ENCODE results near the gene ZNF429. TPM values are rescaled to one million over a fixed set of nuclear protein-coding genes. Genes with fewer than 3 reads are reported as not detected.
"Not testable (repeated sequence)": the region's sequence is repeated elsewhere in the genome, so short reads cannot be mapped to it uniquely, and the experiment has no call there.

The ZNF429 gene
- total RNA-seq, 1 experiment from 2014 or later: 8.0 TPM

DNA sequence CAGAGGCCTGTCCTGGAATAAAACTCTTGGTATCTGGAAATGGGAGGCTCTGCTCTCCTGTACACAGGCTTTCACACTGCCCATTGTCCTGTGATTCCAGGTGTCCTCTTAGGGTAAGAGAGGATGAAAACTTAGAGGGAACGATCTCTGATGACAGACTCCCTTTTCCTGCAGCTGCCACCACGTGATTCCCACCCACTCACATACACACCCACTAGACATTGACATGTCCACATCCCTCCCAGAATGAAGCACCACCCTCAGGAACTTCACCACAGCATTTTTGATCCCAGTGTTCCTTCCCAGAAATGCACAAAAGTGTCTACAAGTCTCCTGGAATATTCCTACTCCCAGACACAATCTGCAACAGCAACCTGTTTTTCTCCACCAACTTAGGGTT, 8.2 kb downstream of the ZNF429 start:
- no peak for DNase-seq (ENCODE audit: low read depth)

DNA sequence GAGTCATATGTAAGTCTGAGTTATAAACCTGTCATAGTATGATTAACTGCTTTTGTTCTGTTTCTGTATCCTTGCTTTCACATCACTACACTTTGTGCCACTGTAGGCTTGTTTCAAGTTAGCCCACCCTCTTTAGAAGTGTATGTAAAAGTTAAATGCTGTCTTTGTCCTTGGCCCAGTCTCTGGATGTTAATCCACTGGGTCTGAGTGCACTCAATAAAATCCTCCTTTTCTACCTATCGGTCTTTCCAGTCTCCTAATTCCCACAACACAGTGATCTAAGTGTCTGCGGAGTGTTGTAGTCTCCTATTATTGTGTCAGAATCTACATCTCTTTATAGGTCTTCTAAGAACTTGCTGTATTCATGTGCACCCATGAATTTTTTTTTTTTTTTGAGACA, 14.1 kb downstream of the ZNF429 start:
- DNase-seq (ENCODE audit: low read depth): peak; percentile 2

DNA sequence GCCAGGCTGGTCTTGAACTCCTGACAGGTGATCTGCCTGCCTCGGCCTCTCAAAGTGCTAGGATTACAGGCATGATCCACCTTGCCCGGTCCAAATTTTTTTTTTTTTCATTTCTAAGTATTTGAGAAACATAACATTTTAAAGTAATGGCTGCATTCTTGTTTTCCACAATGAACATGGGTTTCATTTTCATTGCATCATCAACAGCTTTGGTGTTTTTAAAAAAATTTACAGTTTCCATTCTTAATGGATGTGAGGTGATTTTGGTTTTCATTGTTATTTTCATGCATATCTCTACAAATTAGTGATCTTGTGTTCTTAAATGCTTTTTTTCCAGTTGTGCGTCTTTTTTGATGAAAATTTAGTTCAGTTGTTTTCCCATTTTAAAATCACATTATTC, 27.5 kb downstream of the ZNF429 start:
- DNase-seq (ENCODE audit: low read depth): no peak

DNA sequence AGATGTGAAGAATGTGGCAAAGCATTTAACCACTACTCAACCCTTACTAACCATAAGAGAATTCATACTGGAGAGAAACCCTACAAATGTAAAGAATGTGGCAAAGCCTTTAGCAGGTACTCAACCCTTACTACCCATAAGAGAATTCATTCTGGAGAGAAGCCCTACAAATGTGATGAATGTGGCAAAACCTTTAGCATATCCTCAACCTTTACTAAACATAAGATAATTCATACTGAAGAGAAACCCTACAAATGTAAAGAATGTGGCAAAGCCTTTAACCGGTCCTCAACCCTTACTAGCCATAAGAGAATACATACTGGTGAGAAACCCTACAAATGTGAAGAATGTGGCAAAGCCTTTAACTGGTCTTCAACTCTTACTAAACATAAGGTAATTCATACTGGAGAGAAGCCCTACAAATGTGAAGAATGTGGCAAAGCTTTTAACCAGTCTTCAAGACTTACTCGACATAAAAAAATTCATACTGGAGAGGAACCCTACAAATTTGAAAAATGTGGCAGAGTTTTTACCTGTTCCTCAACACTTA, 31.4 kb downstream of the ZNF429 start:
- not testable (repeated sequence) for DNase-seq (ENCODE audit: low read depth)

DNA sequence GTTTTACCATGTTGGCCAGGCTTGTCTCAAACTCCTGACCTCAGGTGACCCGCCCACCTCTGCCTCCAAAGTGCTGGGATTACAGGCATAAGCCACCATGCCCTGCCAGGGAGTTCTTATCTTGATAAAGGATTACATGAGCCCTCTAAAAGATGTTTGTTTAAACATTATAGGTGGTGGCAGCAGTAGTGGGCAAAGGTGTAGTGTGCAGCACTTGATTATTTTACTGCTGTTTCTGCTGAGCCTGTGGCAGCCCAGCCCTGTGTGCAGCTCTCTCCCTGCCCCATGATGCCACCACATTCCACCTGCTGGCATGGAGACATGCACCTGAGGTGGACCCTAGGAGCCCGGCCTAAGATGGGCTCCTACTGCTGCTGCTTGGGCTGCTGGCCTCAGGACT, 54.0 kb downstream of the ZNF429 start:
- DNase-seq (ENCODE audit: low read depth): no peak

DNA sequence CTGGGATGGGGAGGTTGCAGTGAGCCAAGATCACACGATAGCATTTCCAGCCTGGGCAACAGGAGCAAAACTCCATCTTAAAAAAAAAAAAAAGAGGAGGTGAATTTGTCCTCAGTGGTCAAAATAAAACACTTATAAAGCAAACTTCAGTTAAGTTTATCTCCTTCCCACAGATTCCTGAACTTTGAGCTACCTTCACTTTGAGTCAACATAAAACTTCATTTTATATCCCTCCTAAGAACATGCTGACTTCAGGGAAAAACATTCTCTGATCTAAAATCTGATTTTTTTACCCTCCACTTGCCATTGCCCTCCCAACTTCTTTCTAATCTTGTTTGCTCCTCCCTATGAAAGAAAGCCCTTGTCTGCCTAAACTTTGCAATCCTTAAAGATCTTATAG, 59.0 kb downstream of the ZNF429 start:
- no peak for DNase-seq (ENCODE audit: low read depth)

DNA sequence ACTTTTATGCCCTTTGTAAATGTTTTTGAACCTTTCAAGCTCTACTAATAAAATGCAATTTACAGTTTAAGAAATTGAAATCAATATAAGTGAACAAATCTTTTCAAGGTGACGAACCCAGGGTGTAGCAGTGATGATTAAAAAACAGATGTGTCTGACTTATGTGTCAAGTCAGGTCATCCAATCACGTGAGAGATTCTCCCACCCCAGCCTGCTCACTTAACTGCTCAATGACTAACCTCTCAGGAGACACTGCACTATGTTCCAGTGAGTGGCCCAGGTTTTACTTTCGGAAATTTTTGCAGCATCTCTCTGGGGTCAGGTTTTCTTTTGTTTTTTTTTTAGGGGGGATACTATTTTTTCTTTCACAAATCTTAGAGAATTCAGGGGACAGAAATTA, 60.7 kb downstream of the ZNF429 start:
- peak; percentile 28 for DNase-seq (ENCODE audit: low read depth)

DNA sequence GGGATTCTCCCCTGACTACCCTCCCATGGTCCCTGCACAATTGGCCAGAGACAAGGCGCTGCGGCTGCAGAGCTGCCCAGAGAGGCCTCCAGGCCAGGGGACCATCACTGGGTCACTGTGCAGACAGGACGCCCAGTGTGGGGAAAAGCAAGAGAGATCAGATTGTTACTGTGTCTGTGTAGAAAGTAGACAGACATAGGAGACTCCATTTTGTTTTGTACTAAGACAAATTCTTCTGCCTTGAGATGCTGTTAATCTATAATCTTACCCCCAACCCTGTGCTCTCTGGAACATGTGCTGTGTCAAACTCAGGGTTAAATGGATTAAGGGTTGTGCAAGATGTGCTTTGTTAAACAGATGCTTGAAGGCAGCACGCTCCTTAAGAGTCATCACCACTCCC, 62.4 kb downstream of the ZNF429 start:
- DNase-seq (ENCODE audit: low read depth): not testable (repeated sequence)

DNA sequence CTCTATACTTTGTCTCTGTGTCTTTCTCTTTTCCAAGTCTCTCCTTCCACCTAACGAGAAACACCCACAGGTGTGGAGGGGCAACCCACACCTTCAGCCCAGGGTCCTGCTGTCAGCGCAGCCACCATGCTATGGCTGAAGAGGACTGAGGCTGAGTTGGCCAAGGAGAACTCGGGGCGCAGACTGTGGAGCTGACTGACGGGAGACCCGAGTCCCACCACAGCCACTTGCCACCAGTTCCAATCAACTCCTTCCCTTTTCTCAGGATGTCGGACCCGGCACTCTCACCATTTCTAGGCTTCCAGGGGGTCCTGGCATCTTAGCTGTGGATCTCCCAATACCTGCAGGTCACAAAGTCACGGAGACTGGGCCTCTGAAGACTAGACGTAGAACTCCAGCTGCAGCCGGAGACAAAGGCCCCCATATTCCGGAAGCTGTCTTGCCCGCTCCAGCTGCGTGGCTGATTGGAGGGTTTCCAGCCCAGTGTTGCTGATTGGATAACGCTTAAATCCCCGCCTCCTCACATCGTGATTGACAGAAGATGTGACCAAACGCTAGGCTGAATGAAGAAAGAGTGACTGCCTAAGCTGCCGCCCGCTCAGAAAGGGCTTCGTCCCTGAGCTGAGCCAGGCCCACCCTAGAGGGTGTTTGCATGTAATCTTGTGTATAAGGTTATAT, 63.6 kb downstream of the ZNF429 start:
- no peak for DNase-seq (ENCODE audit: low read depth)

DNA sequence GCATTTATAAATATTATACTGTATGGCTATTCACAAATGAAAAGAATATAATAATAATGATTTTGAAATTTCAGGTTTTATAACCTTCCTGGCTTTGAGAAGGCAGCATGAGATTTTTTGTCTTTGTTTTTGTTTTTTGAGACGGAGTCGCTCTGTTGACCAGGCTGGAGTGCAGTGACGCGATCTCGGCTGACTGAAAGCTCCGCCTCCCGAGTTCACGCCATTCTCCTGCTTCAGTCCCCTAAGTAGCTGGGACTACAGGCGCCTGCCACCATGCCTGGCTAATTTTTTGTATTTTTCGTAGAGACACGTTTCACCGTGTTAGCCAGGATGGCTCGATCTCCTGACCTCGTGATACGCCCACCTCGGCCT, 64.1 kb downstream of the ZNF429 start:
- DNase-seq (ENCODE audit: low read depth): no peak

DNA sequence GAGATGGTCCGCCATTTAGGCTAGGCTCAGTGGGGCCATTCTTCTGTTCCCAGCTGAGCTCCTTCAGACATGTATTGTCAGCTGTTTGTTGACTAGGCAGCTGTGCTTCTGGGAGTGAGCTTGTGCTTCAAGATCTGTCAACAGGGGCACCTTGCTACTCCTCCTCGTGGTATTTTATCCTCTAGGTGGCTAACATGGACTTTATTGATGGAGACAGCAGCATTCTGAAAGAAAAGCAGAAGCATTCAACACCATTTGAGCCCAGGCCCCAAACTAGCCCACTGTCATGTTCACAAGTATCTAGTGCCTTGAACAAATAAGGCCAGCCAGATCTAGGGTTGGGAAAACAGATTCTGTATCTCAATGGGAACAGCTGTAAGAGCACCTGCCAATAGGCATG, 65.9 kb downstream of the ZNF429 start:
- no peak for DNase-seq (ENCODE audit: low read depth)

DNA sequence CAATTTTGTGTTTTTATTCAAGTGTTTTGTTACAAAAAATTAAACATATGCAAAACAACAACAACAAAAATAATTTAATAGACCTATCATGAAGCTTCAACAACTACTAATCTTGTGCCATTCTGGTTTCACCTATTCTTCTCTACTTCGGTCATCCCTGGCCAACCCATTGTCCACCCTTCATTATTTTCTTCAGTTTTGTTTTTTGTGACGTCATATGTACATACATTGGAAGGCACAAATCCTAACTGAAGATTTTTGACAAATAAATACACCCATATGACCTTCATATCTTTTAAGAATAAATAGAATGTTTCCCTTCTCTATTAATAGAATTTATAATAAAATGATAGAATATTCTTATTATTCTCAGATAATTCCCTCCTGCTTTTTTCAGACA, 69.2 kb downstream of the ZNF429 start:
- DNase-seq (ENCODE audit: low read depth): no peak

DNA sequence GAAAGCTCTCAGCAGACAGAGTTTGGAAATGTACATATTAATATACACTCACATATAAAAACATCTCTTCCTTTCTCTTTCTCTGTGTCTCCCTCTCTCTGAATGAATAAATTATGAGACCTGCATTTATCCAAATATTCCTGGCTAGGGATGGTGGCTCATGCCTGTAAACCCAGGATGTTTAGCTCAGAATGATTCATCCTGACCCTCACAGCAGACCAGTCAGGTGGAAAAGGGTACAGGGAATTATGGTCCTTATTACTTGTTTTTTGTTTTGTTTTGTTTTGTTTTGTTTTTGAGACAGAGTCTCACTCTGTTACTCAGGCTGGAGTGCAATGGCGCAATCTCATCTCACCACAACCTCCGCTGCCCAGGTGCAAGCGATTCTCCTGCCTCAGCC, 71.1 kb downstream of the ZNF429 start:
- no peak for DNase-seq (ENCODE audit: low read depth)

DNA sequence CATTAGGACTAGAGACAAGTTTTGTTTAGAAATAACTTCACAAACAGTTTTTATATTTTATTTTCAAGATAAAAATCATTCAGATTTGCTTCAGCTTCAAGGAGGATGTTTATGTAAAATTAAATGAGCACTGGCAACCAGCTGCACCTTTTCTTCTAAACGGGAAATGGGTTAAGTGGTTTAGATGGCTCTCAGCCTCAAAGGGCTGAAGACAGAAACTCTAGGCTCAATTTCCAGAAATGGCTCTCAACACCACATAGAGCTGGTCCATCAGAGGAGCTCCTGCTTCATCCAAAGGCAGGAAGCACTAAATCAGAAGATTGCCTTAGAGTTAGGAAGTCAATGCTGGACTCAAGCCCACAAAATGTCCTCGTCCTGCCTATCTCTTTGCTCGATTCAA, 74.7 kb downstream of the ZNF429 start:
- no peak for DNase-seq (ENCODE audit: low read depth)

DNA sequence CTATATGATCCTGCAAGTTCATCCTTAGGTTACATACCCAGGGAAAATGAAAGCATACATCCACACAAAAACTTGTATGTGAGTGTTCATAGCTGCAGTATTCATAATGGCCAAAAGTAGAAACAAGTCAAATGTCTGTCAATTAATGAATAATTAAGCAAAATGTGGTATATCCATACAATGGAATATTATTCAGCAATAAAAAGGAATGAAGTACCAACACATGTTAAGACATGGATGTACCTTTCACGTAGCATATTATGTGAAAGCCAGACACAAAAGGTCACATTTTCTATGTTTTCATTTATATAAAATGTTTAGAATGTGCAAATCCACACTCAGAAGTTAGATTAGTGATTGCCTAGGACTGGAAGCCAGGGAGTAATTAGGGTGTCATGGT, 75.4 kb downstream of the ZNF429 start:
- no peak for DNase-seq (ENCODE audit: low read depth)

DNA sequence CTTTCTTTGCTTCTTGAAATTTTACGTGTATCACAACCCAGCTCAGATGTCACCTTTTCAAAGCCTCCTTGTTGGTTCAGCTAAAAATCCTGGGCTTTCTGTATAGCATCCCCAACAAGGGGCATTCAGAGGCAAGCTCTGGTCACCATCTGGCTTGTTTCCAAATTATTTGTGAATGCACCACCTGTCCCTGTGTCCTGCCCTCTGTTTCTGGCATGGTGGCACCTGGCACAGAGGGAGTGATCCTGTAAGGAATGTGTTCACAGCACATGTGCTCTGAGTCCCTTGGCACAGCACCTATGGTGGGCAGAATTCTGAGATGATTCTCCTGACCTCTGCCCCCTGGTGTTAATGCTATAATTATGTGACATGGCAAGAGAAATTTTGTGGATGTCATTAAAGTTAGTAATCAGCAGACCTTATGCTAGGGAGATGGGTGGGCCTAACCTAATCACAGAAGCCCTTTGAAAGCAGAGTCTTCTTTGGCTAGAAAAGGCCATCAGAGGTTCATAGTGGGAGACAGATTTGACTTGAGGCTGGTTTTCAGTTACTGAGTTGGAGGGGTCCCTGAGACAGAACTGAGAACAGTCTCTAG, 76.3 kb downstream of the ZNF429 start:
- DNase-seq (ENCODE audit: low read depth): no peak

DNA sequence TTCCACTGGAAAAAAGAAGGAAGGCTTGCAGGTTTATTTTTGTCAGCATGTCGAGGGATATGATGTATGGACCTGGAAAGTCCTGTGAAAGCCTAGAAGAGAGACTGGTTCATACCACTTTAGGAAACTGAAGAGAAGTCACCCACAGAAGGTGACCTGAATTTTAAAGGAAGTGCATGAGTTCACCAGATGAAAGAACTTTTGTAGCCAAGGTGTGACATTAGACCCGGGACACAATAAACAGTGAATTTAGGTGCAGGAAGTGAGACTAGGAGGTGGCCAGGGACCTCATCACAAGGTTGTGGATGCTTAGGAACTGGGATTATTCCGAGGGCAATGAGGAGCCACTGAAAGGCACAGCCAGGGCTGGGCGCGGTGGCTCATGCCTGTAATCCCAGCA, 79.1 kb downstream of the ZNF429 start:
- DNase-seq (ENCODE audit: low read depth): no peak

DNA sequence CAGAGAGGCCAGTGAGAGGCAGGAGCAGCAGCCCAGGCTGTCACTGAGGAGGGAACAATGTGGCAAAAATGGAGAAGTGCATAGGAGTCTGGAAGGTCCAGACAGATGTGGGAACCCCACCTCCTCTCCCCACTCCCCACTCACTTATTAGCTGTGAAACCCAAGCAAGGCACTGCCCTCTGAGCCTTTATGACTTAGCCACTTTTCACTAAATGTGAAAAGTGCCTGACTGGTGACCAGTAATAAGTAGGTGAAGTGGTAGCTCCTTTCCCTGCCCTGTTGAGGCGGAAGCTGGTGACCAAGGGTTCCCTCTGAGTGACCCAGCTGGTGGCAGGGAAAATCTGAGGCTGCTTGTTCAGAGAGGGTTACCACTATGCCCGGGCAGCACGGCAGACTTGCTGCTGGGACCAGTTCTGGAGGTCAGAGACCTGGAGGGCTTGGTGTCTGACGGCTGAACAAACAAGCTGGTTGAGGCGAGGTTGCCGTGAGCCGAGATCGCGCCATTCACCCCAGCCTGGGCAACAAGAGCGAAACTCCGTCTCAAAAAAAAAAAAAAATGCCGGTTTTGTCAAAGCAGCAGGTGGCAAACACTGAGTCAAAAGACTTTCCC, 80.0 kb downstream of the ZNF429 start:
- DNase-seq (ENCODE audit: low read depth): no peak

DNA sequence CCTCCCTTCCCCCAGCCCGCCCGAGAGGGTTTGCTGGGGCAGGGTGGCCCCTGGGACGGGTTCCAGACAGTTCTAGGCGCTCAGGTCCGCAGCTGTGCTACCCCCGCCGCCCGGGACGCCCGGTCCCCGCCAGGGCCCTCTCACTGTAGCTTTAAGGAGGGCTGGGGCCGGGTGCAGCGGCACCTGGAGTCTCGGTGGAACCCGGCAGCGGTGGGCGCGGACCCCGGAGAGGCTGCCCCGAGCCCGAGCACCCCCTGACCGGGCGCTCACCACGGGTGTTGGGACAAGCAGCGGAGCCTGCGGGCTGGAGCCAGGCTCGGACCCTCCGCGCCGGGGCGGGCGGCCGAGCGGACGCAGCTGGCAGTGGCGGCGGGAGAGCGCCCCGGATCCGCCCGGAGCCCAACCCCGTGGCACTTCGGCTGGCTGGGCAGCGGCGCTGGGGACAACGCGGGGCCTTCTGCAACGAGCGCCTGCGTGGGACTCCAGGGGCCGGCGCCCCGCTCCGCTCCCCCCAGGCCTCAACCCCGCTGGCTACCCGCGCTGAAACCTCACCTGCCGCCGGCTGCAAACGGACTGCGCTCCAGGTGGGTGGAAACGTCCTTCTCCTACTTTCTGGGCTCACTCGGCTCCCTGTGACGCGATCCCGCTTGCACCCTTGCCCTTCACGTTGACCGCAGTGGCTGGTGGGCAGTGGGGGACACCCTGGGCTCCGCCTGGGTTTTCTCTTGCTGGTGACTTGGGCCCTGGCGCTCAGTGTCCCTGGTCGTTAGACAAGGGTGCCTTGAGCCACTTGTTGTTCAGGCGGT, 81.1 kb downstream of the ZNF429 start:
- DNase-seq (ENCODE audit: low read depth): no peak

DNA sequence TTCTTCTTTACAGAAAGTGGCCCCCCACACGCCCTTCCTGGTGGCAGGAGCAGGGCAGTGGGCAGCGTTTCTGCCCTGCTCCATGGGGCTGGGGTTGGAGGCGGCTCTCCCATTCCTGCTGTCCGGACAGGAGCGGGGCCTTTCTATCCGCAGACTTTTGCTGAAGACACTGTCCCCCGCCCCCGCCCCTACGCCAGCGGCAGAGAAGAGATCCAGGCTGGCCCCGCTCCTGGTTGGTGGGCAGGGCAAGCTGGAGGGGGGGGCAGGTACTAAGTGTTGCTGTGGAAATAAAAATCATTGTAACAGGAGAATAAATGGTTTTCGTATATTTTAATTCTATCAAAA, 81.7 kb downstream of the ZNF429 start:
- DNase-seq (ENCODE audit: low read depth): no peak

DNA sequence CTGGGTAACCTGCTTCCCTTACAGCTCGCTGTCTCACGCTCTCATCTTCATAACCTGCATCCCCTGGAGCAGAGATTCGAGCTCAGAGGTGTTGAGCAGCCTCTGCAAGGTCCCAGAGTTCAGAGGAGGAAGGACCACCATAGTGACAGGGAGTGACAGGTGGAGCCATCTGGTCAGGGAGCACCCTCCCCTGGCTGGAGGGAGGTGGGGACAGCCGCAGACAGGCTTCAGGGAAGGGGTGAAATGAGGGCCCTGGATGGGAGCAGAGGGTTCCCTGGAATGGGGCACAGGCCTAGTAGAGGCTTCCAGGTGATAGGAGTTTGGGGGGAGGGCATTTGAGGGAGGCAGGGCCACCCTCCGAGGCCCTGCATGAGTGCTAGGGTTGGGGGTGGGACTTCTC, 82.1 kb downstream of the ZNF429 start:
- no peak for DNase-seq (ENCODE audit: low read depth)

DNA sequence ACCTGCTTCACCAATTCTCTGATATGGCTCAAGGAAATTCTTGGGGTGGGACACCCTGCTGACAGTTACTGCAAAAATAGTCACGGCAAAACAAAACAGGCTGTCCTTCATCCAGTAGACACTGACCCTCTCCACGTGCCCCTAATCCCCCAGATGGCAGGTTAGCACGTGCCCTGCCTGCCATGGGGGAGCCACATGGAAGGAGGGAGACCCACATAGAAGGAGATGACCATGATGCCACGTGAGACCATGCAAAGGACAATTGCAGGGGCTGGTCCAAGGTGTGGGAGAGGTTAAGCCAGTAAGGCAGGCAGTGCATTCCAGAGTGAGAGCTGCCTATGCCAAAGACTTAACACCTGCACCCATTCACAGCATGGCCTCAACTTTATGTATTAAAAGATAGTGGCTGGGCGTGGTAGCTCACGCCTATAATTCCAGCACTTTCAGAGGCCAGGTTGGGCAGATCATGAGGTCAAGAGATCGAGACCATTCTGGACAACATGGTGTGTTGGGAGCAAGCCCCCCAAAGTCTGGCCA, 82.7 kb downstream of the ZNF429 start:
- DNase-seq (ENCODE audit: low read depth): no peak

Data from LHCN-M2 (cell line).